H1 (cell line): Measurements from ENCODE around the gene WLS.

ENCODE experiments used
- EP300 ChIP-seq, 2 experiments: IDR thresholded peaks; 1 replicate in 1 of 2; 2 replicates in 1 of 2; pipeline ENCODE4 v1.6.1; 2011 to 2012; ENCODE audit warnings: low read depth in 2 of 2, low read length in 2 of 2, mild to moderate bottlenecking in 2 of 2, borderline replicate concordance in 1 of 2, inconsistent platforms in 1 of 2, moderate library complexity in 1 of 2
- GTF2F1 ChIP-seq: IDR thresholded peaks from 2 replicates; pipeline ENCODE4 v1.6.1; 2012; ENCODE audit warnings: low read depth, low read length, improper control_type of control experiment, borderline replicate concordance
- MAFK ChIP-seq: IDR thresholded peaks from 2 replicates; pipeline ENCODE4 v1.6.1; 2012; ENCODE audit warnings: low read depth, mild to moderate bottlenecking, improper control_type of control experiment, low read length
- POLR2A ChIP-seq, 2 experiments: IDR thresholded peaks; 1 replicate in 1 of 2; 2 replicates in 1 of 2; pipeline ENCODE4 v1.6.1; 2011; ENCODE audit warnings: low read depth in 2 of 2, low read length in 2 of 2, mild to moderate bottlenecking in 2 of 2; ENCODE audit errors: control extremely low read depth in 1 of 2
- RXRA ChIP-seq: IDR thresholded peaks from 2 replicates; pipeline ENCODE4 v1.6.1; 2011; ENCODE audit warnings: low read depth, mild to moderate bottlenecking, low read length, moderate library complexity; ENCODE audit not compliant: insufficient read depth
- YY1 ChIP-seq: IDR thresholded peaks from 2 replicates; pipeline ENCODE4 v1.6.1; 2011; ENCODE audit warnings: low read depth, mild to moderate bottlenecking, low read length
- TF ChIP-seq, protein P1 (sequence below), 3 experiments: IDR thresholded peaks; 1 replicate in 2 of 3; 2 replicates in 1 of 3; pipeline versions ENCODE4 v1.5.1 to v1.6.1; 2011; ENCODE audit warnings: low read length in 3 of 3, mild to moderate bottlenecking in 3 of 3, inconsistent platforms in 2 of 3, low read depth in 1 of 3, moderate library complexity in 1 of 3; ENCODE audit not compliant: insufficient read depth in 1 of 3; ENCODE audit errors: control extremely low read depth in 1 of 3
- TF ChIP-seq, protein P2 (sequence below): IDR thresholded peaks from 2 replicates; pipeline ENCODE4 v1.6.1; 2012; ENCODE audit warnings: inconsistent platforms

- TF ChIP-seq POLR2A (IDR thresholded peaks at IDR 0.05; ENCODE audit: control extremely low read depth in 1 of 2, low read depth in 2 of 2, low read length in 2 of 2) (no peak), RXRA (no peak), GTF2F1 (no peak), EP300 (IDR thresholded peaks at IDR 0.05; ENCODE audit: borderline replicate concordance in 1 of 2, low read depth in 2 of 2, low read length in 2 of 2) (no peak), MAFK (no peak), YY1 (no peak)
- TF ChIP-seq, protein P1, sequence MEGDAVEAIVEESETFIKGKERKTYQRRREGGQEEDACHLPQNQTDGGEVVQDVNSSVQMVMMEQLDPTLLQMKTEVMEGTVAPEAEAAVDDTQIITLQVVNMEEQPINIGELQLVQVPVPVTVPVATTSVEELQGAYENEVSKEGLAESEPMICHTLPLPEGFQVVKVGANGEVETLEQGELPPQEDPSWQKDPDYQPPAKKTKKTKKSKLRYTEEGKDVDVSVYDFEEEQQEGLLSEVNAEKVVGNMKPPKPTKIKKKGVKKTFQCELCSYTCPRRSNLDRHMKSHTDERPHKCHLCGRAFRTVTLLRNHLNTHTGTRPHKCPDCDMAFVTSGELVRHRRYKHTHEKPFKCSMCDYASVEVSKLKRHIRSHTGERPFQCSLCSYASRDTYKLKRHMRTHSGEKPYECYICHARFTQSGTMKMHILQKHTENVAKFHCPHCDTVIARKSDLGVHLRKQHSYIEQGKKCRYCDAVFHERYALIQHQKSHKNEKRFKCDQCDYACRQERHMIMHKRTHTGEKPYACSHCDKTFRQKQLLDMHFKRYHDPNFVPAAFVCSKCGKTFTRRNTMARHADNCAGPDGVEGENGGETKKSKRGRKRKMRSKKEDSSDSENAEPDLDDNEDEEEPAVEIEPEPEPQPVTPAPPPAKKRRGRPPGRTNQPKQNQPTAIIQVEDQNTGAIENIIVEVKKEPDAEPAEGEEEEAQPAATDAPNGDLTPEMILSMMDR (IDR thresholded peaks at IDR 0.05; ENCODE audit: control extremely low read depth in 1 of 3, insufficient read depth in 1 of 3, low read depth in 1 of 3, low read length in 3 of 3): no peak
- TF ChIP-seq, protein P2, sequence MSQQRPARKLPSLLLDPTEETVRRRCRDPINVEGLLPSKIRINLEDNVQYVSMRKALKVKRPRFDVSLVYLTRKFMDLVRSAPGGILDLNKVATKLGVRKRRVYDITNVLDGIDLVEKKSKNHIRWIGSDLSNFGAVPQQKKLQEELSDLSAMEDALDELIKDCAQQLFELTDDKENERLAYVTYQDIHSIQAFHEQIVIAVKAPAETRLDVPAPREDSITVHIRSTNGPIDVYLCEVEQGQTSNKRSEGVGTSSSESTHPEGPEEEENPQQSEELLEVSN: no peak
Observed at GRCh38 chr1:68202239-68202832, 30.0 kb downstream of the WLS start.
